ENCODE results near the gene FGD4.

The FGD4 gene

DNA sequence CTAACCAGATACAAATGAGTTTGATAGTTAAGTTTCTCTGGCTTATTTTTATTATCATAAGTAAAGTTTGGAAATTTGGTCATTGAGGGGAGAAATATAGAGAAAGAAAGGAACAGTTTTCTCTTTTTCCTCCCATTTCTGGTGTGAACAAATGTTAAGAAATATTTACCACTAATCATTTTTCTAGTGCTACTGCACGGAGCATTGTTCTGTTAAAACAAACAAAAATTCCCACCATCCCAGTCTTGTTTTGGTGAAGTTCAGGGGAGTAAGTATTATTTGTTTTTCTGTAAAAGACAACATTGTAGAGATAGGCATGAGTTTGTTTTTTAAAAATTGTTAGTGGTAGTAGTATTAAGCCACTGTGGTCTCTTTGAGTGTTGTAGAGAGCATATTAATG lies 135.3 kb downstream of the FGD4 start:
- Histone ChIP-seq H3K9ac (ENCODE audit: low read depth, low read length) (no peak overlapping the region), H3K4me1 (ENCODE audit: insufficient read depth, low read length) (peaks cover 16% of the 10 kb centered on the region), H3K36me3 (ENCODE audit: insufficient read depth, low read length) (no peaks in the 10 kb centered on the region), H3K27me3 (ENCODE audit: insufficient read depth, low read length, poor library complexity) (peaks cover 3% of the 10 kb centered on the region), H3K27ac (ENCODE audit: low read length) (no peak overlapping the region), H3K4me2 (ENCODE audit: insufficient read depth, low read length) (peak overlapping the region; percentile 45), H3K9me3 (ENCODE audit: insufficient read depth, low read length, severe bottlenecking) (no peaks in the 10 kb centered on the region), H3K4me3 (ENCODE audit: low read depth in 1 of 2, low read length in 2 of 2) (no peak overlapping the region), H2AFZ (ENCODE audit: low read depth, low read length) (no peak overlapping the region), H3K79me2 (ENCODE audit: insufficient read depth, low read length) (no peaks in the 10 kb centered on the region), H4K20me1 (ENCODE audit: insufficient read depth, low read length) (no peaks in the 10 kb centered on the region)
- ATAC-seq (ENCODE audit: insufficient read depth, low read depth) = no peak
- TF ChIP-seq CTCF (IDR thresholded peaks at IDR 0.05; ENCODE audit: borderline replicate concordance, extremely low read depth, low read length, poor library complexity, severe bottlenecking) (no peak), EZH2 (IDR thresholded peaks at IDR 0.05; ENCODE audit: borderline replicate concordance, low read depth, low read length, severe bottlenecking) (no peak)
- no peak for DNase-seq

- peaks cover 16% of the 10 kb centered on the region for H3K4me1 ChIP-seq (ENCODE audit: insufficient read depth, low read length)
- no peak overlapping the region for H3K9ac ChIP-seq (ENCODE audit: low read depth, low read length)
- H3K79me2 ChIP-seq (ENCODE audit: insufficient read depth, low read length) = no peaks in the 10 kb centered on the region
- H3K4me2 ChIP-seq (ENCODE audit: insufficient read depth, low read length) = peak overlapping the region; percentile 45
- H3K4me3 ChIP-seq (ENCODE audit: low read depth in 1 of 2, low read length in 2 of 2) = no peak overlapping the region
- DNase-seq (peak; percentile 55), ATAC-seq (ENCODE audit: insufficient read depth, low read depth) (peak; percentile 97)
- TF ChIP-seq CTCF (IDR thresholded peaks at IDR 0.05; ENCODE audit: borderline replicate concordance, extremely low read depth, low read length, poor library complexity, severe bottlenecking) = no peak
- no peak for TF ChIP-seq EZH2 (IDR thresholded peaks at IDR 0.05; ENCODE audit: borderline replicate concordance, low read depth, low read length, severe bottlenecking)
- no peak overlapping the region for H3K27ac ChIP-seq (ENCODE audit: low read length)
- no peaks in the 10 kb centered on the region for H3K9me3 ChIP-seq (ENCODE audit: insufficient read depth, low read length, severe bottlenecking)
- H2AFZ ChIP-seq (ENCODE audit: low read depth, low read length) = no peak overlapping the region; the same call in 1 of the 2 replicates
- H3K36me3 ChIP-seq (ENCODE audit: insufficient read depth, low read length) = no peaks in the 10 kb centered on the region
- no peaks in the 10 kb centered on the region for H4K20me1 ChIP-seq (ENCODE audit: insufficient read depth, low read length)
- peaks cover 3% of the 10 kb centered on the region for H3K27me3 ChIP-seq (ENCODE audit: insufficient read depth, low read length, poor library complexity)
These were observed 136.1 kb downstream of the FGD4 start for GRCh38 chr12:32535288-32535999.

- Histone ChIP-seq H3K36me3 (ENCODE audit: insufficient read depth, low read length) (no peaks in the 10 kb centered on the region), H4K20me1 (ENCODE audit: insufficient read depth, low read length) (no peaks in the 10 kb centered on the region), H3K4me2 (ENCODE audit: insufficient read depth, low read length) (no peak overlapping the region), H3K79me2 (ENCODE audit: insufficient read depth, low read length) (no peaks in the 10 kb centered on the region), H3K27me3 (ENCODE audit: insufficient read depth, low read length, poor library complexity) (peaks cover 3% of the 10 kb centered on the region), H3K27ac (ENCODE audit: low read length) (no peak overlapping the region), H3K9ac (ENCODE audit: low read depth, low read length) (no peak overlapping the region), H3K9me3 (ENCODE audit: insufficient read depth, low read length, severe bottlenecking) (no peaks in the 10 kb centered on the region), H3K4me3 (ENCODE audit: low read depth in 1 of 2, low read length in 2 of 2) (no peak overlapping the region), H3K4me1 (ENCODE audit: insufficient read depth, low read length) (peaks cover 16% of the 10 kb centered on the region), H2AFZ (ENCODE audit: low read depth, low read length) (no peak overlapping the region)
- DNase-seq (no peak), ATAC-seq (ENCODE audit: insufficient read depth, low read depth) (no peak)
- TF ChIP-seq CTCF (IDR thresholded peaks at IDR 0.05; ENCODE audit: borderline replicate concordance, extremely low read depth, low read length, poor library complexity, severe bottlenecking) (no peak), EZH2 (IDR thresholded peaks at IDR 0.05; ENCODE audit: borderline replicate concordance, low read depth, low read length, severe bottlenecking) (no peak)
These were observed 136.6 kb downstream of the FGD4 start for GRCh38 chr12:32536000-32536345.
